Mesenchymal stem cell (in vitro differentiated cells and primary cell): ENCODE data around the gene SLC4A1AP.

Experiments
- DNase-seq: peaks from one replicate; pipeline ENCODE4 v3.0.0-alpha.2; 2013
- H2AFZ ChIP-seq: one replicate; pipeline ENCODE4 v1.6.1; 2013; ENCODE audit warnings: low read depth, mild to moderate bottlenecking, control low read depth, inconsistent platforms, low read length, moderate library complexity
- H2AK5ac ChIP-seq: 2 replicates; pipeline ENCODE4 v1.6.1; 2013; ENCODE audit warnings: low read length, moderate library complexity, mild to moderate bottlenecking, inconsistent platforms; ENCODE audit not compliant: severe bottlenecking
- H2BK120ac ChIP-seq: one replicate; pipeline ENCODE4 v1.6.1; 2013; ENCODE audit warnings: low read depth, mild to moderate bottlenecking, inconsistent platforms, low read length, moderate library complexity
- H2BK12ac ChIP-seq, 2 experiments: one replicate each; pipeline ENCODE4 v1.6.1; 2013; ENCODE audit warnings: inconsistent platforms in 2 of 2, low read length in 2 of 2, mild to moderate bottlenecking in 2 of 2, moderate library complexity in 2 of 2, control low read depth in 1 of 2
- H2BK15ac ChIP-seq: one replicate; pipeline ENCODE4 v1.6.1; 2013; ENCODE audit warnings: mild to moderate bottlenecking, low read depth, inconsistent platforms; ENCODE audit not compliant: poor library complexity, severe bottlenecking
- H2BK5ac ChIP-seq: 2 replicates; pipeline ENCODE4 v1.6.1; 2013; ENCODE audit warnings: low read depth, mild to moderate bottlenecking, low read length, control low read depth, inconsistent platforms; ENCODE audit not compliant: poor library complexity, severe bottlenecking
- H3K14ac ChIP-seq, 2 experiments: one replicate each; pipeline ENCODE4 v1.6.1; 2013; ENCODE audit warnings: inconsistent platforms in 2 of 2, low read length in 2 of 2, control low read depth in 1 of 2, mild to moderate bottlenecking in 1 of 2, moderate library complexity in 1 of 2
- H3K18ac ChIP-seq, 2 experiments: one replicate each; pipeline ENCODE4 v1.6.1; 2013; ENCODE audit warnings: inconsistent platforms in 2 of 2, low read length in 2 of 2, control low read depth in 1 of 2, low read depth in 1 of 2, mild to moderate bottlenecking in 1 of 2
- H3K23ac ChIP-seq, 2 experiments: one replicate each; pipeline ENCODE4 v1.6.1; 2013; ENCODE audit warnings: inconsistent platforms in 2 of 2, low read length in 2 of 2, mild to moderate bottlenecking in 2 of 2, moderate library complexity in 2 of 2, control low read depth in 1 of 2
- H3K27ac ChIP-seq: 2 replicates; pipeline ENCODE4 v1.5.1; 2013; ENCODE audit warnings: mild to moderate bottlenecking, moderate library complexity, low read length, control low read depth, inconsistent platforms; ENCODE audit not compliant: poor library complexity, severe bottlenecking
- H3K27me3 ChIP-seq, 2 experiments: 2 replicates each; pipeline versions ENCODE4 v1.6.1 to v1.7.0; 2013; ENCODE audit warnings: low read length in 2 of 2, mild to moderate bottlenecking in 2 of 2, moderate library complexity in 2 of 2, control low read depth in 1 of 2, inconsistent platforms in 1 of 2; ENCODE audit not compliant: control insufficient read depth in 1 of 2, insufficient read depth in 1 of 2
- H3K36me3 ChIP-seq, 2 experiments: 2 replicates each; pipeline versions ENCODE4 v1.6.1 to v1.7.0; 2013; ENCODE audit warnings: low read length in 2 of 2, control low read depth in 1 of 2, inconsistent platforms in 1 of 2, low read depth in 1 of 2, mild to moderate bottlenecking in 1 of 2; ENCODE audit not compliant: insufficient read depth in 2 of 2, control insufficient read depth in 1 of 2
- H3K4ac ChIP-seq, 2 experiments: one replicate each; pipeline ENCODE4 v1.6.1; 2013; ENCODE audit warnings: inconsistent platforms in 2 of 2, low read length in 2 of 2, mild to moderate bottlenecking in 2 of 2, moderate library complexity in 2 of 2, control low read depth in 1 of 2, low read depth in 1 of 2
- H3K4me1 ChIP-seq: 2 replicates; pipeline ENCODE4 v1.6.1; 2013; ENCODE audit warnings: low read depth, low read length, control low read depth; ENCODE audit not compliant: control insufficient read depth, insufficient read depth
- H3K4me2 ChIP-seq: 2 replicates; pipeline ENCODE4 v1.6.1; 2013; ENCODE audit warnings: low read length, mild to moderate bottlenecking, inconsistent platforms; ENCODE audit not compliant: poor library complexity, severe bottlenecking
- H3K4me3 ChIP-seq, 2 experiments: 2 replicates each; pipeline versions ENCODE4 v1.5.1 to v1.7.0; 2013; ENCODE audit warnings: low read length in 2 of 2, mild to moderate bottlenecking in 2 of 2, control low read depth in 1 of 2, low read depth in 1 of 2; ENCODE audit not compliant: insufficient read depth in 1 of 2
- H3K79me1 ChIP-seq: replicated peaks from 2 replicates; pipeline ENCODE4 v1.6.1; 2013; ENCODE audit warnings: mild to moderate bottlenecking, control low read depth, low read length, inconsistent platforms; ENCODE audit not compliant: poor library complexity, severe bottlenecking
- H3K9ac ChIP-seq: 2 replicates; pipeline ENCODE4 v1.7.0; 2013; ENCODE audit warnings: mild to moderate bottlenecking, low read length, moderate library complexity
- H3K9me3 ChIP-seq: 2 replicates; pipeline ENCODE4 v1.7.0; 2013; ENCODE audit warnings: mild to moderate bottlenecking, low read length; ENCODE audit not compliant: control insufficient read depth
- H4K8ac ChIP-seq: one replicate; pipeline ENCODE4 v1.6.1; 2013; ENCODE audit warnings: inconsistent platforms, mild to moderate bottlenecking, low read length, moderate library complexity
- H4K91ac ChIP-seq: one replicate; pipeline ENCODE4 v1.6.1; 2013; ENCODE audit warnings: mild to moderate bottlenecking, low read length, inconsistent platforms
- WGBS: methylation state at CpG from one replicate; pipeline ENCODE4 v1.1.7; 2013; ENCODE audit warnings: mixed read lengths; 5-methylcytosine and 5-hydroxymethylcytosine counted together

The SLC4A1AP gene

GRCh38 chr2:27709960-27710575 is 46.4 kb downstream of the SLC4A1AP start:
- H4K91ac ChIP-seq, result no peak overlapping the region
- H3K79me1 ChIP-seq, result no peaks in the 10 kb centered on the region
- no peaks in the 10 kb centered on the region for H3K27me3 ChIP-seq
- no peak overlapping the region for H2BK15ac ChIP-seq
- no peak for DNase-seq
- H3K4me1 ChIP-seq, result peaks cover 9% of the 10 kb centered on the region
- no peak overlapping the region for H3K4ac ChIP-seq
- no peak overlapping the region for H4K8ac ChIP-seq
- H3K9ac ChIP-seq, result no peak overlapping the region
- no peak overlapping the region for H3K27ac ChIP-seq
- H2AFZ ChIP-seq, result no peak overlapping the region
- H2AK5ac ChIP-seq, result no peak overlapping the region
- no peak overlapping the region for H3K18ac ChIP-seq
- WGBS, result 95% methylated on average over 4 of the region's 7 CpGs
- H2BK120ac ChIP-seq, result no peak overlapping the region
- no peaks in the 10 kb centered on the region for H3K36me3 ChIP-seq
- no peak overlapping the region for H2BK12ac ChIP-seq
- no peak overlapping the region for H3K14ac ChIP-seq
- H3K23ac ChIP-seq, result no peak overlapping the region
- H3K4me2 ChIP-seq, result no peak overlapping the region
- no peak overlapping the region for H2BK5ac ChIP-seq
- H3K4me3 ChIP-seq, result no peak overlapping the region
- no peaks in the 10 kb centered on the region for H3K9me3 ChIP-seq

- Histone ChIP-seq H3K27me3 (no peaks in the 10 kb centered on the region), H2BK12ac (no peak overlapping the region), H3K4ac (no peak overlapping the region), H3K18ac (no peak overlapping the region), H2BK120ac (no peak overlapping the region), H3K36me3 (no peaks in the 10 kb centered on the region), H3K14ac (no peak overlapping the region), H3K23ac (no peak overlapping the region), H3K4me3 (no peak overlapping the region), H3K79me1 (no peaks in the 10 kb centered on the region), H3K9ac (no peak overlapping the region), H2BK5ac (no peak overlapping the region), H2AK5ac (no peak overlapping the region), H2BK15ac (no peak overlapping the region), H3K27ac (no peak overlapping the region), H4K91ac (no peak overlapping the region), H2AFZ (no peak overlapping the region), H3K9me3 (no peaks in the 10 kb centered on the region), H4K8ac (no peak overlapping the region), H3K4me2 (no peak overlapping the region), H3K4me1 (peaks cover 13% of the 10 kb centered on the region)
- no peak for DNase-seq
- WGBS, result 94% methylated on average over 7 of the region's 8 CpGs
These were observed 47.1 kb downstream of the SLC4A1AP start for GRCh38 chr2:27710640-27711430.

GRCh38 chr2:27711804-27712203 is 48.1 kb downstream of the SLC4A1AP start:
- 94% methylated on average over 5 of the region's 5 CpGs for WGBS
- H3K23ac ChIP-seq, result no peak overlapping the region
- H3K4me2 ChIP-seq, result no peak overlapping the region
- no peak overlapping the region for H2AK5ac ChIP-seq
- DNase-seq, result no peak
- peaks cover 15% of the 10 kb centered on the region for H3K4me1 ChIP-seq
- no peak overlapping the region for H3K18ac ChIP-seq
- no peak overlapping the region for H3K9ac ChIP-seq
- H3K36me3 ChIP-seq, result no peaks in the 10 kb centered on the region
- H3K4me3 ChIP-seq, result no peak overlapping the region
- no peak overlapping the region for H3K14ac ChIP-seq
- H3K27me3 ChIP-seq, result no peaks in the 10 kb centered on the region
- H3K9me3 ChIP-seq, result no peaks in the 10 kb centered on the region
- no peak overlapping the region for H3K4ac ChIP-seq
- H4K8ac ChIP-seq, result no peak overlapping the region
- no peak overlapping the region for H4K91ac ChIP-seq
- no peak overlapping the region for H3K27ac ChIP-seq
- no peak overlapping the region for H2BK5ac ChIP-seq
- no peak overlapping the region for H2AFZ ChIP-seq
- H3K79me1 ChIP-seq, result no peaks in the 10 kb centered on the region
- H2BK15ac ChIP-seq, result no peak overlapping the region
- H2BK120ac ChIP-seq, result no peak overlapping the region
- no peak overlapping the region for H2BK12ac ChIP-seq

GRCh38 chr2:27712522-27712921 is 48.8 kb downstream of the SLC4A1AP start:
- no peak overlapping the region for H2BK15ac ChIP-seq
- H3K9ac ChIP-seq, result no peak overlapping the region
- no peak for DNase-seq
- no peaks in the 10 kb centered on the region for H3K79me1 ChIP-seq
- H4K8ac ChIP-seq, result no peak overlapping the region
- WGBS, result 82% methylated on average over 1 of the region's 1 CpG
- H2BK12ac ChIP-seq, result no peak overlapping the region
- peak overlapping the region; percentile 74 for H2AK5ac ChIP-seq
- no peak overlapping the region for H3K4ac ChIP-seq
- no peak overlapping the region for H3K4me3 ChIP-seq
- H2AFZ ChIP-seq, result no peak overlapping the region
- no peaks in the 10 kb centered on the region for H3K36me3 ChIP-seq
- no peak overlapping the region for H2BK120ac ChIP-seq
- H3K4me2 ChIP-seq, result no peak overlapping the region
- no peak overlapping the region for H3K18ac ChIP-seq
- H3K27ac ChIP-seq, result no peak overlapping the region
- H3K4me1 ChIP-seq, result peaks cover 15% of the 10 kb centered on the region
- H3K23ac ChIP-seq, result no peak overlapping the region
- H4K91ac ChIP-seq, result no peak overlapping the region
- no peak overlapping the region for H2BK5ac ChIP-seq
- no peak overlapping the region for H3K14ac ChIP-seq
- no peaks in the 10 kb centered on the region for H3K27me3 ChIP-seq
- no peaks in the 10 kb centered on the region for H3K9me3 ChIP-seq
